HG03139 (cell line): ENCODE data around the gene CTSL.
"Not testable (repeated sequence)": the region's sequence is repeated elsewhere in the genome, so short reads cannot be mapped to it uniquely, and the experiment has no call there.

Experiments
- ATAC-seq: cut with Tn5 transposase; IDR thresholded peaks from one replicate; pipeline ENCODE4 v1.9.1; 2021; ENCODE audit not compliant: unreplicated experiment

Gene CTSL

GRCh38 chr9:87718852-87719612 is 6.9 kb upstream of the CTSL start:
- no peak for ATAC-seq

GRCh38 chr9:87720173-87720572 is 5.7 kb upstream of the CTSL start:
- ATAC-seq, result no peak

- ATAC-seq, result no peak
Observed at GRCh38 chr9:87722393-87723088, 3.4 kb upstream of the CTSL start.

GRCh38 chr9:87725356-87725899 is 491 bp upstream of the CTSL start:
- no peak for ATAC-seq

GRCh38 chr9:87729246-87729645 is 3.3 kb downstream of the CTSL start:
- ATAC-seq, result no peak

GRCh38 chr9:87731321-87731720 is 5.4 kb downstream of the CTSL start:
- no peak for ATAC-seq

- no peak for ATAC-seq
Observed at GRCh38 chr9:87732344-87732743, 6.4 kb downstream of the CTSL start.

- ATAC-seq, result no peak
Observed at GRCh38 chr9:87732756-87733155, 6.8 kb downstream of the CTSL start.

GRCh38 chr9:87733273-87734052 is 7.5 kb downstream of the CTSL start:
- no peak for ATAC-seq

GRCh38 chr9:87734106-87734505 is 8.2 kb downstream of the CTSL start:
- no peak for ATAC-seq

- no peak for ATAC-seq
Observed at GRCh38 chr9:87739546-87739945, 13.6 kb downstream of the CTSL start.

GRCh38 chr9:87740209-87740608 is 14.3 kb downstream of the CTSL start:
- no peak for ATAC-seq

GRCh38 chr9:87741326-87741725 is 15.4 kb downstream of the CTSL start:
- ATAC-seq, result no peak

GRCh38 chr9:87741891-87742290 is 16.0 kb downstream of the CTSL start:
- ATAC-seq, result no peak

- ATAC-seq, result no peak
Observed at GRCh38 chr9:87742813-87743428, 17.0 kb downstream of the CTSL start.

GRCh38 chr9:87744247-87744646 is 18.3 kb downstream of the CTSL start:
- not testable (repeated sequence) for ATAC-seq

- no peak for ATAC-seq
Observed at GRCh38 chr9:87746186-87746585, 20.3 kb downstream of the CTSL start.

- no peak for ATAC-seq
Observed at GRCh38 chr9:87748881-87749280, 23.0 kb downstream of the CTSL start.

GRCh38 chr9:87749335-87750035 is 23.6 kb downstream of the CTSL start:
- ATAC-seq, result no peak

GRCh38 chr9:87750726-87751125 is 24.8 kb downstream of the CTSL start:
- ATAC-seq, result no peak
